GM20000 (cell line): ENCODE measurements around the gene STMP1.

Experiments used
- DNase-seq: peaks from one replicate; pipeline ENCODE4 v3.0.0; 2012; ENCODE audit warnings: low spot score
- TF ChIP-seq, protein P1 (sequence below): IDR thresholded peaks from 2 replicates; pipeline ENCODE4 v1.5.1; 2012; ENCODE audit warnings: mild to moderate bottlenecking, control low read depth; ENCODE audit errors: extremely low read depth, missing control alignments

STMP1 gene

DNA sequence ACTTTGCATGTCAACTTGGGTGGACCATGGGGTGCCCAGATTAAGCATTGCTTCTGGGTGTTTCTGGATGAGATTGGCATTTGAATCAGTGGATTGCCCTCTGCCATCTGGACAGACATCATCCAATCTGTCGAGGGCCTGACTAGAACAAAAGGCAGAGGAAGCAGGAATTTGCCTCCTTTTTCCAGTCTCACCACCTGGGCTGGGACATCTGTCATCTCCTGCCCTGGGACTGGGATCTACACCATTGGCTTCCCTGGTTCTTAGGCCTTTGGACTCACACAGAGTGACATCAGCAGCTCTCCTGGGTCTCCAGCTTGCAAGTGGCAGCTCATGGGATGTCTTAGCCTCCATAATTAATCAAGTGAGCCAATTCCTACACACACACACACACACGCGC lies 55.4 kb downstream of the STMP1 start:
- TF ChIP-seq, protein P1, sequence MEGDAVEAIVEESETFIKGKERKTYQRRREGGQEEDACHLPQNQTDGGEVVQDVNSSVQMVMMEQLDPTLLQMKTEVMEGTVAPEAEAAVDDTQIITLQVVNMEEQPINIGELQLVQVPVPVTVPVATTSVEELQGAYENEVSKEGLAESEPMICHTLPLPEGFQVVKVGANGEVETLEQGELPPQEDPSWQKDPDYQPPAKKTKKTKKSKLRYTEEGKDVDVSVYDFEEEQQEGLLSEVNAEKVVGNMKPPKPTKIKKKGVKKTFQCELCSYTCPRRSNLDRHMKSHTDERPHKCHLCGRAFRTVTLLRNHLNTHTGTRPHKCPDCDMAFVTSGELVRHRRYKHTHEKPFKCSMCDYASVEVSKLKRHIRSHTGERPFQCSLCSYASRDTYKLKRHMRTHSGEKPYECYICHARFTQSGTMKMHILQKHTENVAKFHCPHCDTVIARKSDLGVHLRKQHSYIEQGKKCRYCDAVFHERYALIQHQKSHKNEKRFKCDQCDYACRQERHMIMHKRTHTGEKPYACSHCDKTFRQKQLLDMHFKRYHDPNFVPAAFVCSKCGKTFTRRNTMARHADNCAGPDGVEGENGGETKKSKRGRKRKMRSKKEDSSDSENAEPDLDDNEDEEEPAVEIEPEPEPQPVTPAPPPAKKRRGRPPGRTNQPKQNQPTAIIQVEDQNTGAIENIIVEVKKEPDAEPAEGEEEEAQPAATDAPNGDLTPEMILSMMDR: no peak
- no peak for DNase-seq

- TF ChIP-seq, protein P1: no peak
- no peak for DNase-seq
Measured at GRCh38 chr7:135718219-135718618, 55.9 kb downstream of the STMP1 start.

DNA sequence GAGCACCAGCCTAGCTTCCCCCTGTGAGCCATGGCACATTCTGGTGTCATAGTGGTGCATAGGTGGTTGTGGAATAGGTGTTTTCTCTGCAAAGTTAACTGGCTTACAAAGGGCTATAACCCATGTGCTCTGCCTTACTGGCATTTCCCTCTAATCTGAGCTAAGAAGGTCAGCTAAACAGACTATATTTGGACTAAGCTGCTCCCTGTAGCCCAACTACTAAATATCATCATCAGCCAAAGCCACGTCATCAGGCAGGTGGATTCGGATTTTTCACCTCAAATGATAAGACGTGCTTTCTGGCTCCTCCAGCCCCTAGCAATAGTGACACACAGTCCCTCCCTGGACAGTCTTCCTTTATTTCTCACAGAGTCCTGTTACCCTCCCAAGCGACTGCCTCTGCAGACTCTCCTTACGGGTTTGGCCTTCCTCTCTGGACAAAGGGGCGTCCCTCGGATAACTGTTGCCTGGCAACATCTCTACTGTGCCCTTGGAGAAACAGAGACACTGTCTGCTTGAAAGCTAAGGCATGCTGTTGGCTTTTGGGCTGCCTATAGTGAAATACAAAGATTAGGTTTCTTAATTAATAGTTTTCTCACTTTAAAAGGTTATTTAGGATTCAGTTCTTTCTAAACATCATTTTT lies 56.6 kb downstream of the STMP1 start:
- no peak for DNase-seq
- TF ChIP-seq, protein P1: no peak

DNA sequence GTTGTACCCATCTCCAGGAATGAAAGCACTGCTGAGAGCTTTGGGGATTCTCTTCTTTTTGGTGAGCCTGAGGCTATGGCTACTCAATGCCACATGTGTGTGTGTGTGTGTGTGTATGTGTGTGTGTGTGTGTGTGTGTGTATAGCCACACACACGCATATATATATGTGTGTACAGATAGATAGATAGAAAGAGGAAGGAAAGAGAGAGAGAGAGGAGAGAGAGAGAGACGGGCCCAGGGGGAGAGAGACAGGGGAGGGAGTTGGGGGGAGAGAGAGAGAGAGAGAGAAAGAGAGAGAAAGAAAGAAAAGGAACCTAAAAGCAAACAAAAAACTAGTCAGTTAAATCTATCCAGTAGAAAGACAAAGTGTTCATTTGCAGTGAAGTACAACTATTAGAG lies 57.4 kb downstream of the STMP1 start:
- no peak for DNase-seq
- TF ChIP-seq, protein P1: no peak

GRCh38 chr7:135721198-135721820 lies 59.0 kb downstream of the STMP1 start:
- TF ChIP-seq, protein P1: no peak
- DNase-seq: no peak

- TF ChIP-seq, protein P1: no peak
- DNase-seq: no peak
Measured at GRCh38 chr7:135723411-135723810, 61.1 kb downstream of the STMP1 start.
